Ishikawa (cell line): ENCODE results near the gene BICRA.

Source experiments
- CEBPB ChIP-seq: IDR thresholded peaks from 2 replicates; pipeline ENCODE4 v1.6.1; 2012
- CREB1 ChIP-seq: IDR thresholded peaks from 2 replicates; pipeline ENCODE4 v1.6.1; 2012; ENCODE audit warnings: low read depth
- EGR1 ChIP-seq: IDR thresholded peaks from 2 replicates; pipeline ENCODE4 v1.6.1; 2012
- EP300 ChIP-seq: IDR thresholded peaks from 2 replicates; pipeline ENCODE4 v1.6.1; 2012; ENCODE audit warnings: borderline replicate concordance
- TAF1 ChIP-seq: IDR thresholded peaks from 2 replicates; pipeline ENCODE4 v1.6.1; 2012; ENCODE audit warnings: low read depth, mild to moderate bottlenecking
- TEAD4 ChIP-seq: IDR thresholded peaks from 2 replicates; pipeline ENCODE4 v1.6.1; 2012
- YY1 ChIP-seq: IDR thresholded peaks from 2 replicates; pipeline ENCODE4 v1.6.1; 2012; ENCODE audit warnings: low read depth
- TF ChIP-seq, protein P1 (sequence below): IDR thresholded peaks from 2 replicates; pipeline ENCODE4 v1.6.1; 2012; ENCODE audit warnings: low read depth, mild to moderate bottlenecking
- TF ChIP-seq, protein P2 (sequence below): IDR thresholded peaks from 2 replicates; pipeline ENCODE4 v1.6.1; 2012

DNA sequence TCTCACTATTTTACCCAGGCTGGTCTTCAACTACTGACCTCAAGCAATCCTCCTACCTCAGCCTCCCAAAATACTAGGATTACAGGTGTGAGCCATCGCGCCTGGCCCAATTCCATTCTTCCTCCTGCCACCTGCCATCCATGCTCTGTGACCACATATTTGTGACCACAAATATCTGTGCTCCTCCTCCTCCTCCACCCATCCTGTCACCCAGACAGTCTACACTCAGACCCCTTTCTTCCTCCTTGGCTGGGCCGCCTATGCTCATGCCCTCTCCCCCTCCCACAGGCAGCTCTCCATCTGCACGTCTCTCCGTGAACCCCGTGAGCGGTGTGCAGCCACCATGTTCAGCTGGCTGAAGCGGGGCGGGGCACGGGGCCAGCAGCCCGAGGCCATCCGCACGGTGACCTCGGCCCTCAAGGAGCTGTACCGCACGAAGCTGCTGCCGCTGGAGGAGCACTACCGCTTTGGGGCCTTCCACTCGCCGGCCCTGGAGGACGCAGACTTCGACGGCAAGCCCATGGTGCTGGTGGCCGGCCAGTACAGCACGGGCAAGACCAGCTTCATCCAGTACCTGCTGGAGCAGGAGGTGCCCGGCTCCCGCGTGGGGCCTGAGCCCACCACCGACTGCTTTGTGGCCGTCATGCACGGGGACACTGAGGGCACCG, 107.5 kb downstream of the BICRA start:
- TF ChIP-seq CEBPB (no peak), YY1 (no peak), EP300 (no peak), CREB1 (no peak), EGR1 (no peak), TEAD4 (no peak), TAF1 (no peak)
- TF ChIP-seq, protein P1, sequence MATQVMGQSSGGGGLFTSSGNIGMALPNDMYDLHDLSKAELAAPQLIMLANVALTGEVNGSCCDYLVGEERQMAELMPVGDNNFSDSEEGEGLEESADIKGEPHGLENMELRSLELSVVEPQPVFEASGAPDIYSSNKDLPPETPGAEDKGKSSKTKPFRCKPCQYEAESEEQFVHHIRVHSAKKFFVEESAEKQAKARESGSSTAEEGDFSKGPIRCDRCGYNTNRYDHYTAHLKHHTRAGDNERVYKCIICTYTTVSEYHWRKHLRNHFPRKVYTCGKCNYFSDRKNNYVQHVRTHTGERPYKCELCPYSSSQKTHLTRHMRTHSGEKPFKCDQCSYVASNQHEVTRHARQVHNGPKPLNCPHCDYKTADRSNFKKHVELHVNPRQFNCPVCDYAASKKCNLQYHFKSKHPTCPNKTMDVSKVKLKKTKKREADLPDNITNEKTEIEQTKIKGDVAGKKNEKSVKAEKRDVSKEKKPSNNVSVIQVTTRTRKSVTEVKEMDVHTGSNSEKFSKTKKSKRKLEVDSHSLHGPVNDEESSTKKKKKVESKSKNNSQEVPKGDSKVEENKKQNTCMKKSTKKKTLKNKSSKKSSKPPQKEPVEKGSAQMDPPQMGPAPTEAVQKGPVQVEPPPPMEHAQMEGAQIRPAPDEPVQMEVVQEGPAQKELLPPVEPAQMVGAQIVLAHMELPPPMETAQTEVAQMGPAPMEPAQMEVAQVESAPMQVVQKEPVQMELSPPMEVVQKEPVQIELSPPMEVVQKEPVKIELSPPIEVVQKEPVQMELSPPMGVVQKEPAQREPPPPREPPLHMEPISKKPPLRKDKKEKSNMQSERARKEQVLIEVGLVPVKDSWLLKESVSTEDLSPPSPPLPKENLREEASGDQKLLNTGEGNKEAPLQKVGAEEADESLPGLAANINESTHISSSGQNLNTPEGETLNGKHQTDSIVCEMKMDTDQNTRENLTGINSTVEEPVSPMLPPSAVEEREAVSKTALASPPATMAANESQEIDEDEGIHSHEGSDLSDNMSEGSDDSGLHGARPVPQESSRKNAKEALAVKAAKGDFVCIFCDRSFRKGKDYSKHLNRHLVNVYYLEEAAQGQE, result no peak
- TF ChIP-seq, protein P2, sequence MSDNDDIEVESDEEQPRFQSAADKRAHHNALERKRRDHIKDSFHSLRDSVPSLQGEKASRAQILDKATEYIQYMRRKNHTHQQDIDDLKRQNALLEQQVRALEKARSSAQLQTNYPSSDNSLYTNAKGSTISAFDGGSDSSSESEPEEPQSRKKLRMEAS, result no peak
